Nucleus accumbens (tissue), 56 donors: ENCODE results near the gene INTS1.

Source experiments
- DNase-seq, 56 donors: peaks; one replicate each; lab custom pipeline; 2025; lab: John Stamatoyannopoulos, UW

Gene INTS1, protein sequence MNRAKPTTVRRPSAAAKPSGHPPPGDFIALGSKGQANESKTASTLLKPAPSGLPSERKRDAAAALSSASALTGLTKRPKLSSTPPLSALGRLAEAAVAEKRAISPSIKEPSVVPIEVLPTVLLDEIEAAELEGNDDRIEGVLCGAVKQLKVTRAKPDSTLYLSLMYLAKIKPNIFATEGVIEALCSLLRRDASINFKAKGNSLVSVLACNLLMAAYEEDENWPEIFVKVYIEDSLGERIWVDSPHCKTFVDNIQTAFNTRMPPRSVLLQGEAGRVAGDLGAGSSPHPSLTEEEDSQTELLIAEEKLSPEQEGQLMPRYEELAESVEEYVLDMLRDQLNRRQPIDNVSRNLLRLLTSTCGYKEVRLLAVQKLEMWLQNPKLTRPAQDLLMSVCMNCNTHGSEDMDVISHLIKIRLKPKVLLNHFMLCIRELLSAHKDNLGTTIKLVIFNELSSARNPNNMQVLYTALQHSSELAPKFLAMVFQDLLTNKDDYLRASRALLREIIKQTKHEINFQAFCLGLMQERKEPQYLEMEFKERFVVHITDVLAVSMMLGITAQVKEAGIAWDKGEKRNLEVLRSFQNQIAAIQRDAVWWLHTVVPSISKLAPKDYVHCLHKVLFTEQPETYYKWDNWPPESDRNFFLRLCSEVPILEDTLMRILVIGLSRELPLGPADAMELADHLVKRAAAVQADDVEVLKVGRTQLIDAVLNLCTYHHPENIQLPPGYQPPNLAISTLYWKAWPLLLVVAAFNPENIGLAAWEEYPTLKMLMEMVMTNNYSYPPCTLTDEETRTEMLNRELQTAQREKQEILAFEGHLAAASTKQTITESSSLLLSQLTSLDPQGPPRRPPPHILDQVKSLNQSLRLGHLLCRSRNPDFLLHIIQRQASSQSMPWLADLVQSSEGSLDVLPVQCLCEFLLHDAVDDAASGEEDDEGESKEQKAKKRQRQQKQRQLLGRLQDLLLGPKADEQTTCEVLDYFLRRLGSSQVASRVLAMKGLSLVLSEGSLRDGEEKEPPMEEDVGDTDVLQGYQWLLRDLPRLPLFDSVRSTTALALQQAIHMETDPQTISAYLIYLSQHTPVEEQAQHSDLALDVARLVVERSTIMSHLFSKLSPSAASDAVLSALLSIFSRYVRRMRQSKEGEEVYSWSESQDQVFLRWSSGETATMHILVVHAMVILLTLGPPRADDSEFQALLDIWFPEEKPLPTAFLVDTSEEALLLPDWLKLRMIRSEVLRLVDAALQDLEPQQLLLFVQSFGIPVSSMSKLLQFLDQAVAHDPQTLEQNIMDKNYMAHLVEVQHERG (N-terminal part only)

DNA sequence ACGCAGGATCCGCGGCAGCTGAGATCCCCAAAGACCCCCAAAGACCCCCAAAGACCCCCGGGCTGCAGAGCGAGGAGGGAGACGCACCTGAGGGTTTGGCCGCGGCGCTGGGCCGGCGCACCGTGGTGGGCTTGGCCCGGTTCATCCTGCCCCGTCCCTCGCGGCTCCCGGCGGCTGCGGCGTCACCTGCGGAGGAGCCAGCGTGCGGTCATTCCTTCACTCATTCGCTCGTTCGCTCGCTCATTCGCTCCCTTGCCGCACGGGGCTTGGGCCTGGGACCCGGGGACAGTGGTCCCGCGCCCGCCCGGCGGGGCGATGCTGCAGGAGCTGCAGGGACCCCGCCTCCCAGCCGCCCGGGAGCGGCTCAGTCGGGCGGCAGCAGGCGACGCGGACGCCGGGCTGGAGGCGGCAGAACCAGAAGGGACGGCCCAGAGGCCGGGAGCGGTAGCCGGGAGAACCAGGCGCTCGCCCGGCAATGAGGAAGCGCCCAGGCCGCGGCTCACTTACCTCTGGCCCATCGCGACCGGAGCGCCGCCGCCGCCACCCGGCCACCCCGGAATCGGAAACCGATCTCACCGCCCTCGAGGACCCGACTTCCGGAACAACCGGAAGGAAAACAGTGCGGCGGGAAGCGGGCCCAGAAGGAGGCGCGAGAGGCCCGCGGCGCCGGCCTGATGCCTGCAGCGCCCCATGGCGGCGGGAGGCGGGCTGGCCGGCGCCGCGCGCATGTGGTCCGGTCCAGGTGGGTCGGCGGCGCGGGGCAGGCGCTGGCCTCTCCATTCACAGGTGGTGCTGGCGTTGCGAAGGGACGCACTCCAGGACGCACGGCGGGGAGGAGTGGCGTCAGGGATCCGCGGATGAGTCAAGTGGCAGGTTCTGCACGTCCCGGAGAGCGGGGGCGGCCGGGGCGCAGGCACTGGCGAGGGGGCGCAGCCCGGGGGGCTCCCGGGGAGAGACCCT, at the start of gene INTS1:
Gene INTS1 (minus strand): TSS at position 574 of the 960 bp plus-strand sequence. CDS start 429 bp downstream, at position 145.
- DNase-seq, result peak in 55 of 56 donors; percentile 25 to 95 (median 85)

DNA sequence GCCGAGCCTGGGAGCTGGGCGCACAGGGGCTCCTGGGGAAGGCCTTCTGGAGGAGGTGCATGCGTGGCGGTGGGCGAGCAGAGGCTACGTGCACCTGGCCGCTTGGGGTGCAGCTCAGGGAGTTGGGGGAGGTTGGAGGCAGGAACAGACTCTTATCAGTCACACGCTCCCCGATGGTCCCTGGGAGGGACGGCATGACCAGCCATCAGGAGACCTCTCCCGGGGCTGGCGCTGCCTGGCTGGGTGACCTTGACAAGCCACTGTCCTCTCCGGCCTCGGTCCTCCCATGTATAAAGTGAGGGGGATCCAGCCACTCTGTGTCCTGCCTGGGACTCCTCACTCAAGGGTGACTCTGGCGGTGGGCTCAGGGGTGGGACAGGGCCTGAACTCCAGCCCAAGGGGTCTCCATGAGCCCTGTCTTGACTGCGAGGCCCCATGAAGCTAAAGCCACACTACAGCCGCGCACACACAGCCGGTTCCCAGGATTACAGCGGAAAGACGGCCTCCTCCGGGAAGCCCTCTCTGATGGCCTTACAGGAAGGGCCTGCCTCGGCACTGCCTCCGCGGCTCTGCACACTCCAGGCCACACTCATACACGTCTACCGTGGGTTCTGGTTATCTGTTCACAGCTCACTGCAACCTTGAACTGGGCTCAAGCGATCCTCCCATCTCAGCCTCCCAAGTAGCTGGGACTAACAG, 49.5 kb upstream of the INTS1 start:
- DNase-seq, result no peak

DNA sequence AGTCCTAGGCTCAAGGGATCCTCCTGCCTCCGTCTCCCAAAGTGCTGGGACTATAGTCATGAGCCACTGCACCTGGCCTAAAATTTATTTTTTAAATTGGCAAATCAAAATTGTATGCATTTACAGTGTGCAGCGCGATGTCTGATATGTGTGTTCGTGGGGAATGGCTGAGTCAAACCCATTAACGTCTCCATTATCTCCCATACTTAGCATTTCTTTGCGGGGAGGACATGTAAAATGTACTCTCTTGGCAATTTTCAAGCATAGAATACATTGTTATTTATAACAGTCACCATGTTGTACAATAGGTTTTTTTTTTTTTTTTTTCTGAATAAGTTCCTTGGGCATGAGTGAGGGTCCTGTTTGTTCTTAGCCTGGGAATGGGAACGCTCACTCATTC, 48.0 kb upstream of the INTS1 start:
- DNase-seq, result no peak

GRCh38 chr7:1550846-1551155, 46.6 kb upstream of the INTS1 start:
- DNase-seq, result no peak

- DNase-seq, result no peak
These were observed 46.0 kb upstream of the INTS1 start for GRCh38 chr7:1550005-1550845.

GRCh38 chr7:1549357-1550004, 45.3 kb upstream of the INTS1 start:
- DNase-seq, result no peak

- DNase-seq, result no peak
These were observed 44.8 kb upstream of the INTS1 start for GRCh38 chr7:1548944-1549343.

- no peak for DNase-seq
These were observed 44.2 kb upstream of the INTS1 start for GRCh38 chr7:1548438-1548831.

GRCh38 chr7:1547777-1548437, 43.7 kb upstream of the INTS1 start:
- DNase-seq, result no peak

GRCh38 chr7:1546909-1547776, 43.0 kb upstream of the INTS1 start:
- no peak for DNase-seq

- DNase-seq, result no peak
These were observed 42.2 kb upstream of the INTS1 start for GRCh38 chr7:1546274-1546908.

DNA sequence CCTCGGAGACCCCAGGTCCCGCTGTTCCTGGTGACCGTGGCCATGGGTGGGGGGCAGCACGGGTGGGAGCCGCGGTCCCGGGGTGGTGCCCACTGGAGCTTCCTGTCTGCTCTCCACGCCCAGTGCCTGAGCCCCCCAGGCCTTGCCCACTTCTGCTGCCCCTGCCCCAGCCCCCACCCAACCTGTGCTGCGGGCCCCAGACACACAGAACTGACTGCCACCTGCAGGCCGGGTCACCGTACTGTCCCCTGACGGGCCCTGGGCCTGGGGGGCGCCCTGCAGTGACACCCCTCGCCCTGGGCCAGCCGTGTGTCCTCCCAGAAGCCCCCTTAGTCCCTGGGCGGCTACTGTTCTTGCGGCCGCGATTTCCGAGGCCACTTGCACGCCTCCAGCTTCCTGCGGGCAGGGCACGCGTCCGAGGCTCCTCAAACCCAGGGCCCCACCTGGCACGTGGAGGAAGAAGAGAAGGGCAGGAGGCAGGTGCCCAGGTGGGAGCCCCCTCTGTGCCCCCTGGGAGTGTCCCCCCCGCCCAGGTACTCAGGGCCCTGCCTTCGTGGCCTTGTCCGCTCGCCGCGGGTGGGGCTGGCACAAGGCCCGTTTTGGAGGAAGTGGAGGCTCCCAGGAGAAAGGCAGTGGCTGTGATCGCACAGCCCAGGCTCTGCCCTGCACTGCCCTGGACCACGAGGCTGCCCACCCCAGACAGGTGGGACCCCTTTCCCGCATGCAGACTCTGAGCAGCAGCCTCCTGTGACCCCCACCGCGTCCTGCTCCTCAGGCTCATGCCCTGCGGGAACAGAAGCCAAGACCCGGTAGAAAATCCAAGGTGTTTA, 41.4 kb upstream of the INTS1 start:
- DNase-seq, result no peak

DNA sequence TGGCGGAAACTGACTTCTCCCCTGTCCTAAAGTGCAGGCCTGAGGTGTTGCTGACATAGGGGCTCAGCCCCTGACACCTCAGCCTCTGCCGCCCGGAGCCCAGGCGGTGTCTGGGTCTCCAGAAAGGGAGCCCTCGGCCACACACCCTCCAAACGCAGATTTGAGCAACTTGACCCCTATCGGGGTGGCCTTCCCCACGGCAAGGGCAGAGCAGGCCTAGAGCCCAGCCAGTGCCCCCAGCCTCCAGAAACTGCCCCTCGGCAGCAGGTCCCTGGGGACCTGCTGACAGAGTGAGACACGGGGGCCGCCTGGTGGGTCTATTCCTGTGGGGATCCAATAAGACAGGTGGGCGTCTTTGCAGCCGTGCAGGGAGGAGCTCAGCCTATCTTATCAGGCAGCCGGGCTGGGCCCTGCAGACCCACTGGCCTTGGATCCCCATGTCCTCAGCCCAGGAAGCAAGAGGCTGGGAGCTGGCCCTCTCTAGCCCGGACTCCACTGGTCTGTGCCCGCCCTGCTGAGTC, 40.8 kb upstream of the INTS1 start:
- DNase-seq, result no peak

GRCh38 chr7:1544178-1544895, 40.1 kb upstream of the INTS1 start:
- DNase-seq, result no peak
